GM12891 (cell line): ENCODE results near the gene KIAA0319L.

Source experiments
- PAX5 ChIP-seq: IDR thresholded peaks from 2 replicates; pipeline ENCODE4 v1.6.1; 2011; ENCODE audit warnings: low read length, moderate library complexity, mild to moderate bottlenecking; ENCODE audit not compliant: insufficient read depth, severe bottlenecking
- POLR2A ChIP-seq: IDR thresholded peaks from 2 replicates; pipeline ENCODE4 v1.6.1; 2011; ENCODE audit warnings: low read depth, low read length, control low read depth
- POLR2AphosphoS5 ChIP-seq: IDR thresholded peaks from 2 replicates; pipeline ENCODE4 v1.6.1; 2011; ENCODE audit warnings: low read depth, low read length, control low read depth
- POU2F2 ChIP-seq: IDR thresholded peaks from 2 replicates; pipeline ENCODE4 v1.6.1; 2011; ENCODE audit warnings: low read depth, mild to moderate bottlenecking, control low read depth, low read length, moderate library complexity
- SPI1 ChIP-seq: IDR thresholded peaks from 2 replicates; pipeline ENCODE4 v1.6.1; 2011; ENCODE audit warnings: low read depth, low read length, control low read depth
- TAF1 ChIP-seq: IDR thresholded peaks from 2 replicates; pipeline ENCODE4 v1.6.1; 2011; ENCODE audit warnings: low read depth, low read length, control low read depth

DNA sequence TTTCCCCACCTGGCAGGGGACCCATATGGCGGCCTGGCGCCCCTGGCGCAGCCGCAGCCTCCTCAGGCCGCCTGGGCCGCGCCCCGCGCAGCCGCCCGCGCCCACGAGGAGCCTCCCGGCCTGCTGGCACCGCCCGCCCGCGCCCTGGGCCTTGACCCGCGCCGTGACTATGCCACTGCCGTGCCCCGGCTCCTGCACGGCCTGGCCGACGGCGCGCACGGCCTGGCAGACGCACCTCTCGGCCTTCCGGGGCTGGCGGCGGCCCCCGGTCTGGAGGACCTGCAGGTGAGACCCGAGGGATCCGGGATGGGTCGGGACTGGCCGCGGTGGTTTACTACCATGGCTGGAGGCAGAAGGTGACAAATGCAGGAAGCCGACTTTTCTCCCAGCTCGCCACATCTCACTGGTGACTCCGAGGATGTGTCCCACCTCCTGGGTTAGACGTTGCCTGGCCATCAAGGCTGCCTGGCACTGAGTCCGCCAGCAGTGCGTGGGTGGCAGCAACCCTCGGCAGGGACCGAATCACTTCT, 17.0 kb upstream of the KIAA0319L start:
- TF ChIP-seq SPI1 (no peak), POLR2A (no peak), POLR2AphosphoS5 (no peak), PAX5 (no peak), TAF1 (no peak), POU2F2 (no peak)
